Fibroblast of peridontal ligament (primary cell): ENCODE results near the gene IQGAP3.

Experiments
- DNase-seq: peaks from one replicate; pipeline ENCODE4 v3.0.0-alpha.2; 2010; ENCODE audit errors: extremely low read depth

IQGAP3 gene

DNA sequence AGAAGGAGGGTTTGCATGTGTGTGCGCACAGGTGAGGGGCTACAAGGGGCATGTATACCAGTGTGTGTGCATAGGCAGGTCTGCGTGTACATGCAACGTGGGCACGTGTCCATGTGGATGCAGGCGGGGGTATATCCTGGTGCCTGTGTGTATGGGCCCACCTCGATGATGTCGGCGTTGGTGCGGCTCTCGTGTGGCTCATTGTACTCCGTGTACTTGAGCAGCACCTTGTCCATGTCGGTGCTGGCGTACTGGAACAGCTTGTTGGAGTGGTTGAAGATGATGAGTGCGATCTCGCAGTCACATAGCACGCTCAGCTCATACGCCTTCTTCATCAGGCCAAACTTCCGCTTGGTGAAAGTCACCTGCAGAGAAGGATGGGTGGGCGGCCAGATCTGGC lies 90.1 kb downstream of the IQGAP3 start:
- DNase-seq, result no peak

- no peak for DNase-seq
Observed at GRCh38 chr1:156481527-156481926, 90.8 kb downstream of the IQGAP3 start.

DNA sequence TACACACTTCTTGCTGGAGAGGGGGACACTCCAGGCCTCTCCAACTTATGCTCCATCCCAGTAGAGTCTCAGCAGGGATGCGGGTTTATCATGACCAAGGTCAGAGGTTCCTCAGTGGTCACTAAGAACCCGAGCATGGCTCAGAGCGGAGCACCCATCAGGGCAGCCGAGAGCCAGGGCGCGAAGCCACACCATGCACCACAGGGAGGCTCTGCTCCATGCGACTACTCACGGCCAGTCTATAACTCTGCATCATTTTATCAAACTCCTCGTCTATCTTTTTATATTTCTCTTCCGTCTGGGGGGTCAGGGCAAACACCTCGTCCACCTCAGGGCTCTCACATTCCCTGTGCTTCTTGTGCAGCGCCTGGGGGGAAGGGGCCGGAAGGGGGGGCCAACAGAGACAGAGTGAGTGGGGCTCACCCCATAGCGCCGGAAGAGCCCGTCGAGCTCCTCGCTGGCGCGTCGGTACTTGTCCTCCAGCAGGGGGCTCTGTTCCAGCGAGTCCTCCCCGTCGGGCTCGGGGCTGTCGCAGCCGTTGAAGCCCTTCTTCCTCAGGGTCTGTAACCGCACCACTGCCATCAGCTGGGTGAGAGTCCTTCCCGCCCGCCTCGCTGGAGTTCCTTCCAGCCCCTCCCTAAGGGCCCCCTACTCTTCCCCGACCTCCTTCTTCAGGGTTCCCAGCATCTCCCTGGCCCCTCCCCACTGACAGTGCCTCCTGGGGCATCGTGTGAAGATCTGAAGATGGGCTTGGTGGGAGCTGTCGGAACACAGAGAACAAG lies 91.8 kb downstream of the IQGAP3 start:
- peak; percentile 51 for DNase-seq

DNA sequence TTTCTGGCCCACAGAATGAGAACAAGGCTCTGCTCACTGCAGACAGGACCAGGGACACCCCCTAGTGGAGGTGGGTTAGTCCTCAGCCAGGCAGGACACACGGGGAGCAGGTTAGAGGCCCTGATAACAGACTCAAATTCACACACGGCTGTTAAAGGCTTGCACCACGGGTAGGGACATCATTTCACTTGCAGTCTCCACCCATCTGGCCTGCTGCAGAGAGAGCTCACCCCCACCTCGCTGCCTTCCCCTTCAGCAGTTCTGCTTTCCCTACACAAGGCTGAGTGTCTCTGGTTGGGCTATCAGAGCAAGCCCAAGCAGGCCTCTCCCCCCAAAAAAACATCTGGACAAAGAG lies 92.4 kb downstream of the IQGAP3 start:
- DNase-seq, result no peak

- no peak for DNase-seq
Observed at GRCh38 chr1:156479093-156480015, 93.0 kb downstream of the IQGAP3 start.

GRCh38 chr1:156478250-156478627 lies 94.1 kb downstream of the IQGAP3 start:
- DNase-seq, result no peak

- no peak for DNase-seq
Observed at GRCh38 chr1:156477526-156478249, 94.7 kb downstream of the IQGAP3 start.

GRCh38 chr1:156476501-156477298 lies 95.7 kb downstream of the IQGAP3 start:
- peak; percentile 64 for DNase-seq

GRCh38 chr1:156475568-156476500 lies 96.5 kb downstream of the IQGAP3 start:
- no peak for DNase-seq
